SK-N-SH (cell line): Measurements from ENCODE around the gene TXNDC5.

Experiments used
- EZH2phosphoT487 ChIP-seq: fragments of 200-600 bp; sonication (generic); IDR thresholded peaks from 2 replicates; pipeline ENCODE4 v1.6.1; 2017; ENCODE audit warnings: low read depth, mixed run types, mild to moderate bottlenecking, antibody characterized with exemption, moderate library complexity, borderline replicate concordance
- MXI1 ChIP-seq: IDR thresholded peaks from 2 replicates; pipeline ENCODE4 v1.6.1; 2012; ENCODE audit warnings: mild to moderate bottlenecking, low read depth, low read length, improper control_type of control experiment

GRCh38 chr6:7899101-7899888, 11.3 kb downstream of the TXNDC5 start:
- no peak for TF ChIP-seq EZH2phosphoT487
- TF ChIP-seq MXI1, result no peak
